ENCODE measurements around the gene HELZ2.

Gene HELZ2

DNA sequence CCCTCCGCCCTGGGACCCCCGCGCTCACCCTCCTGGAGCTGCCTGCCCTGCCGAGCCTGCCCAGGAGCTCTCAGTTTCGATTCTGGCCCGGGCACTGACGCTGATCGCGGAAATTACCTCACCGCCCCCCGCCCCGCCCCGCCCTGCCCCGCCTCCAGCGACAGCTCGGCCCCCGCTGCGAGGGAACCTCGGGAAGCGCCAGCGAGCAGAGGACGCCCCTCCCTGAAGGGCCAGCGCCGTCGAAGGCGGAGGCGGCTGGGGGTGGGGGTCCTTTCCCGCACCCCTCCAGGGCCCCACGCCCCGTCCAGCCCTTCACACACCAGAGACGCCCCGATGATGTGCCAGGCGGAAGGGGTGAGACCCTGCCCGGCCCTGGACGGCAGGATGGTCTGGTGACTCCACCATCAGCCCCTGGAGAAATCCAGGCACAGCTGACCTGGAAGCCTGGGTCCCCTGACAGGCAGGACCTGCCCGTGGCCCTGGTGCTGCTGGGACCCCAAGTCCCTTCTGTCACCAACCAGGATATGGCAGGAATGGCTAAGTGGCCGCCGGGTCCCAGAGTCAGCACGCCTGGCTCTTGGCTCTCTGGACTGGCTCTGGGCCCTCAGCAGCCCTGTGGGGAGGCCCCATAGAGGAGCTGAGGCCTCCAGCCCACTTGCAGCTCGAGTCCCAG, at the start of gene HELZ2:
Gene HELZ2 (minus strand): TSS at position 84 of the 673 bp plus-strand sequence. CDS start 1,854 bp downstream, outside the sequence.
- no peak within 1 kb of the TSS for H3K27ac ChIP-seq

DNA sequence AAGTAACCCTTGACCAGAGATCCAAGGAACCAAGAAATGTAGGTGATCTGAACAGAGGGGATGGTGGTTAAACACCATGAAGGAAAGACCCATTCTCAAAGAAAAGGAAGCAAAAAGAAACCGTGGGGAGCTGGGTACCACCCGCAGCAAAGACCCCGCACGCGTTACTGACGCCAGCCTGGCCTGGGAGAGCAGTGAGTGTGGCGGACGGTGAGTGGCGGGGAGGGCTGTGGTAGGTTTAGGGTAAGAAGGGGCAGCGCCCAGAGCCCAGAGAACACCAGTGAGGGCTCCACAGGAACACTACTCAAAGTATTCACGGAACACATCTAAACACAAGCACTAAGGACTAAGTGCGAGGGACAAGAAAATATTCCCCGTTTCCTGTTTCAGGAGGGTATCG, 48.7 kb upstream of the HELZ2 start:
- TF ChIP-seq ZFX (IDR thresholded peaks at IDR 0.05; ENCODE audit: borderline replicate concordance) = no peak
- TF ChIP-seq, protein P1, sequence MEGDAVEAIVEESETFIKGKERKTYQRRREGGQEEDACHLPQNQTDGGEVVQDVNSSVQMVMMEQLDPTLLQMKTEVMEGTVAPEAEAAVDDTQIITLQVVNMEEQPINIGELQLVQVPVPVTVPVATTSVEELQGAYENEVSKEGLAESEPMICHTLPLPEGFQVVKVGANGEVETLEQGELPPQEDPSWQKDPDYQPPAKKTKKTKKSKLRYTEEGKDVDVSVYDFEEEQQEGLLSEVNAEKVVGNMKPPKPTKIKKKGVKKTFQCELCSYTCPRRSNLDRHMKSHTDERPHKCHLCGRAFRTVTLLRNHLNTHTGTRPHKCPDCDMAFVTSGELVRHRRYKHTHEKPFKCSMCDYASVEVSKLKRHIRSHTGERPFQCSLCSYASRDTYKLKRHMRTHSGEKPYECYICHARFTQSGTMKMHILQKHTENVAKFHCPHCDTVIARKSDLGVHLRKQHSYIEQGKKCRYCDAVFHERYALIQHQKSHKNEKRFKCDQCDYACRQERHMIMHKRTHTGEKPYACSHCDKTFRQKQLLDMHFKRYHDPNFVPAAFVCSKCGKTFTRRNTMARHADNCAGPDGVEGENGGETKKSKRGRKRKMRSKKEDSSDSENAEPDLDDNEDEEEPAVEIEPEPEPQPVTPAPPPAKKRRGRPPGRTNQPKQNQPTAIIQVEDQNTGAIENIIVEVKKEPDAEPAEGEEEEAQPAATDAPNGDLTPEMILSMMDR (IDR thresholded peaks at IDR 0.05) = no peak
- no peak overlapping the region for H3K27ac ChIP-seq

More for the DNA sequence above, at the start of gene HELZ2:
- TF ChIP-seq, protein P1 (IDR thresholded peaks at IDR 0.05) = no peak
- TF ChIP-seq ZFX (IDR thresholded peaks at IDR 0.05; ENCODE audit: borderline replicate concordance) = no peak

DNA sequence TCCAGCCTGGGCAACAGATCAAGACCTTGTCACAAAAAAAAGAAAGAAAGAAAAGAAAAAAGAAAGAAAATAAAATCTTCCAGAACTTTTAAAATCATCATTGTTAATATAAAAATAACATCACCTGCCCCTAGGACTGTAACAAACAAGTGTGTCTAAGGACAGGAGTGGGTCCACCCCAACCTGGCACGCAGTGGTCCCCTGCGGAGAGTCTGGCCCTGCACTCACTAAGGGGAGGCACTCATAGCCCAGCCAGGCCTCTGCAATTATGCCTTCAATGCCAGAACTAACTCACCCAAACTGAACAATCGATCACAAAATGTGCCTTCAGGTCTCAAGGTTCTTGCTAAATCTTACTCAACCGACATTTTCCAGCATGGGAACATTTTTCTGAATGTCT, 48.1 kb upstream of the HELZ2 start:
- H3K27ac ChIP-seq = no peak overlapping the region
- TF ChIP-seq, protein P1 (IDR thresholded peaks at IDR 0.05) = no peak
- TF ChIP-seq ZFX (IDR thresholded peaks at IDR 0.05; ENCODE audit: borderline replicate concordance) = no peak

- TF ChIP-seq, protein P1 (IDR thresholded peaks at IDR 0.05) = no peak
- no peak for TF ChIP-seq ZFX (IDR thresholded peaks at IDR 0.05; ENCODE audit: borderline replicate concordance)
- H3K27ac ChIP-seq = no peak overlapping the region
Measured at GRCh38 chr20:63620991-63621390, 47.0 kb upstream of the HELZ2 start.

- TF ChIP-seq, protein P1 (IDR thresholded peaks at IDR 0.05) = no peak
- TF ChIP-seq ZFX (IDR thresholded peaks at IDR 0.05; ENCODE audit: borderline replicate concordance) = no peak
- H3K27ac ChIP-seq = no peak overlapping the region
Measured at GRCh38 chr20:63619505-63619904, 45.5 kb upstream of the HELZ2 start.

- H3K27ac ChIP-seq = no peak overlapping the region
- TF ChIP-seq, protein P1 (IDR thresholded peaks at IDR 0.05) = no peak
- no peak for TF ChIP-seq ZFX (IDR thresholded peaks at IDR 0.05; ENCODE audit: borderline replicate concordance)
Measured at GRCh38 chr20:63619086-63619485, 45.0 kb upstream of the HELZ2 start.

- TF ChIP-seq ZFX (IDR thresholded peaks at IDR 0.05; ENCODE audit: borderline replicate concordance) = no peak
- TF ChIP-seq, protein P1 (IDR thresholded peaks at IDR 0.05) = no peak
- H3K27ac ChIP-seq = no peak overlapping the region
Measured at GRCh38 chr20:63618291-63618980, 44.4 kb upstream of the HELZ2 start.
